ENCODE results near the gene GDI1. TPM values are rescaled to one million over a fixed set of nuclear protein-coding genes. Genes with fewer than 3 reads are reported as not detected.

The GDI1 gene
- total RNA-seq, 4 donors from 2014 or later, result 64.9 to 115 (median 73.6) TPM

GRCh38 chrX:154481195-154481594 lies 44.2 kb downstream of the GDI1 start:
- no peaks in the 10 kb centered on the region for H3K9me3 ChIP-seq
- 94% methylated on average over 5 of the region's 5 CpGs for WGBS
- H3K27me3 ChIP-seq, result no peaks in the 10 kb centered on the region
- H3K36me3 ChIP-seq, result no peaks in the 10 kb centered on the region
- DNase-seq (ENCODE audit: low spot score in 2 of 2), result no peak
- H3K4me1 ChIP-seq, result peaks cover 28% of the 10 kb centered on the region
- TF ChIP-seq CTCF (IDR thresholded peaks at IDR 0.05), result no peak
- TF ChIP-seq POLR2A (IDR thresholded peaks at IDR 0.05), result no peak
- TF ChIP-seq POLR2AphosphoS5 (IDR thresholded peaks at IDR 0.05), result no peak
- TF ChIP-seq EP300 (IDR thresholded peaks at IDR 0.05), result no peak
- H3K4me3 ChIP-seq, result no peak overlapping the region
- no peak overlapping the region for H3K27ac ChIP-seq

- TF ChIP-seq CTCF (IDR thresholded peaks at IDR 0.05), result no peak
- Histone ChIP-seq H3K4me3 (no peak overlapping the region), H3K27ac (no peak overlapping the region), H3K36me3 (no peaks in the 10 kb centered on the region), H3K4me1 (peaks cover 31% of the 10 kb centered on the region), H3K9me3 (no peaks in the 10 kb centered on the region), H3K27me3 (no peaks in the 10 kb centered on the region)
- WGBS, result 76% methylated on average over 11 of the region's 14 CpGs
- DNase-seq (ENCODE audit: low spot score in 2 of 2), result peak in 1 of 2 donors; percentile 53
Observed at GRCh38 chrX:154481911-154482601, 45.1 kb downstream of the GDI1 start.

- H3K4me1 ChIP-seq, result peaks cover 32% of the 10 kb centered on the region
- no peaks in the 10 kb centered on the region for H3K36me3 ChIP-seq
- no peaks in the 10 kb centered on the region for H3K9me3 ChIP-seq
- H3K27ac ChIP-seq, result no peak overlapping the region
- H3K27me3 ChIP-seq, result no peaks in the 10 kb centered on the region
- DNase-seq (ENCODE audit: low spot score in 2 of 2), result no peak
- TF ChIP-seq CTCF (IDR thresholded peaks at IDR 0.05) (no peak), POLR2AphosphoS5 (IDR thresholded peaks at IDR 0.05) (no peak), EP300 (IDR thresholded peaks at IDR 0.05) (no peak), POLR2A (IDR thresholded peaks at IDR 0.05) (no peak)
- H3K4me3 ChIP-seq, result no peak overlapping the region
- 75% methylated on average over 4 of the region's 7 CpGs for WGBS
Observed at GRCh38 chrX:154482786-154483185, 45.8 kb downstream of the GDI1 start.

GRCh38 chrX:154483325-154483724 lies 46.4 kb downstream of the GDI1 start:
- WGBS, result 82% methylated on average over 7 of the region's 7 CpGs
- Histone ChIP-seq H3K9me3 (no peaks in the 10 kb centered on the region), H3K4me1 (peaks cover 26% of the 10 kb centered on the region), H3K36me3 (no peaks in the 10 kb centered on the region), H3K27ac (no peak overlapping the region), H3K27me3 (no peaks in the 10 kb centered on the region), H3K4me3 (no peak overlapping the region)
- TF ChIP-seq CTCF (IDR thresholded peaks at IDR 0.05) (no peak), POLR2A (IDR thresholded peaks at IDR 0.05) (no peak), EP300 (IDR thresholded peaks at IDR 0.05) (no peak), POLR2AphosphoS5 (IDR thresholded peaks at IDR 0.05) (no peak)
- DNase-seq (ENCODE audit: low spot score in 2 of 2), result no peak

- TF ChIP-seq CTCF (IDR thresholded peaks at IDR 0.05), result no peak
- TF ChIP-seq POLR2A (IDR thresholded peaks at IDR 0.05), result no peak
- no peak for TF ChIP-seq POLR2AphosphoS5 (IDR thresholded peaks at IDR 0.05)
- TF ChIP-seq EP300 (IDR thresholded peaks at IDR 0.05), result no peak
- WGBS, result 65% methylated on average over 10 of the region's 16 CpGs
- Histone ChIP-seq H3K36me3 (no peaks in the 10 kb centered on the region), H3K9me3 (no peaks in the 10 kb centered on the region), H3K27me3 (no peaks in the 10 kb centered on the region), H3K4me3 (no peak overlapping the region), H3K4me1 (peaks cover 31% of the 10 kb centered on the region), H3K27ac (no peak overlapping the region)
- peak in 1 of 2 donors; percentile 59 for DNase-seq (ENCODE audit: low spot score in 2 of 2)
Observed at GRCh38 chrX:154484255-154485149, 47.5 kb downstream of the GDI1 start.
